Right ventricle myocardium superior (tissue), 1 donor: Measurements from ENCODE around the gene SNAP29. TPM values are rescaled to one million over a fixed set of nuclear protein-coding genes. Genes with fewer than 3 reads are reported as not detected.
"Not testable (repeated sequence)": the region's sequence is repeated elsewhere in the genome, so short reads cannot be mapped to it uniquely, and the experiment has no call there.

ENCODE experiments used
- ATAC-seq: fragments of 200-7000 bp; cut with Tn5 transposase; one replicate; pipeline ENCODE4 v1.9.1; 2020; ENCODE audit warnings: mild to moderate bottlenecking; ENCODE audit not compliant: poor library complexity
- DNase-seq: peaks from one replicate; pipeline ENCODE4 v3.0.0-alpha.2; 2020
- intact Hi-C: fragments of 100-400 bp; cut with DNase I; formaldehyde crosslinking; loops from one replicate; pipeline ENCODE4 v1.11.2; 2022
- total RNA-seq: library from RNA; stranded (reverse); fragmentation: NEBNext Ultra II Directional; extraction: Animal tissue kit (Norgen Biotek cat#: 25700); gene quantifications from one replicate; pipeline ENCODE4 v1.2.1, GENCODE V29; 2021
- donor health status: DM: no; HTN: yes; CAD: no; lungs with severe emphysema.

The SNAP29 gene
- total RNA-seq, 1 donor from 2014 or later: 22.3 TPM

DNA sequence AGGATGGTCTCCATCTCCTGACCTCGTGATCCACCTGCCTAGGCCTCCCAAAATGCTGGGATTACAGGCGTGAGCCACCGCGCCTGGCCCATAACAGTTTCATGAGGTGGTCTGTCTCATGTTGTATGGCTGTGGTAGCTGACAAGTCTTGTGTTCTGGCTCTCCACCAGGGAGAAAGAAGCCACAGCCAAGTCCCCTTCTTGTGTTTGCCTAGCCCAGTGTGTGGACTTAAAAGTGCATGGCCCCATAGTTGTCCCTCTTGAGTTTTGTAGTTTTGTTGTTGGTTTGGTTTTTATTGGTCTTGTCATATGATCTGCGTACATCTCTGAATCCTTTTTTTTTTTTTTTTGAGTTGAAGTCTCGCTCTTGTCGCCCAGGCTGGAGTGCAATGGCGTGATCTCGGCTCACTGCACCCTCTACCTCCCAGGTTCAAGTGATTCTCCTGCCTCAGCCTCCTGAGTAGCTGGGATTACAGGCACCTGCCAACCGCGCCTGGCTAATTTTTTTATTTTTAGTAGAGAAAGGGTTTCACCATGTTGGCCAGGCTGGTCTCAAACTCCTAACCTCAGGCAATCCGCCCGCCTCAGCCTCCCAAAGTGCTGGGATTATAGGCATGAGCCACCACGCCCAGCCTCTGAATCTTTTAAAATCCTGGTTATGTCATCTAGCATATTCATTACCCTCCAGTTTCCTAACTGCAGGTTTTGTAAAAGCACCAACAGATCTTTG is 80.8 kb downstream of the SNAP29 start:
- intact Hi-C loops, ATAC-seq, DNase-seq: not testable (repeated sequence)

DNA sequence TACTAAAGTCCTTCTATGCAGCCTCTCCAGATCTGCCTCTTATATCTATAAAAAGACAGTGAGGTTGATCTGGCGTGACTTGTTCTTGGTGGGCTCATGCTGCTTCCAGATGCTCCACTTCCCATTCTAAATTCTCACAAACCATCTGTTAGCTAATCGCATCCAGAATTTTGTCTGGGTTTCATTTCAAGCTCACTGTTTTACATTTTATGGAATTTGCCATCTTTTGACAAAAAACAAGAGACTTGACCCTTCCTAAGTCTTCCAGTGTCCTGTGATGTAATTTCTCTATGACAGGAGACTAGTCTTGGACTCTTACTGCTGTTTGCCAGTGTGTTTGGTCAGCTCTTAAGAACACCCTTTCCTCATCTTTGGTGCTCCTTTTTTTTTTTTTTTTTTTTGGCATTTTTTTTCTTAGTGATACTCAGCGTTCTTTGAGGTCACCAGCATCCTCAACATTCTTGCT is 81.4 kb downstream of the SNAP29 start:
- intact Hi-C loops: no loop called here
- no peak for DNase-seq
- ATAC-seq: no peak

Other genes starting within 250 kb of the SNAP29 start
- 0.08 TPM for gene SERPIND1, start 84.9 kb upstream of the SNAP29 start, total RNA-seq
- gene PI4KA, start 196 bp upstream of the SNAP29 start, total RNA-seq: 38.4 TPM
- 50.1 TPM for gene CRKL, start 58.4 kb downstream of the SNAP29 start, total RNA-seq
- 0.67 TPM for gene AIFM3, start 108.2 kb downstream of the SNAP29 start, total RNA-seq
- gene LZTR1, start 123.3 kb downstream of the SNAP29 start, total RNA-seq: 24.7 TPM
- gene THAP7, start 143.1 kb downstream of the SNAP29 start, total RNA-seq: 19.4 TPM
- gene P2RX6, start 156.2 kb downstream of the SNAP29 start, total RNA-seq: 3.9 TPM
- gene SLC7A4, start 173.6 kb downstream of the SNAP29 start, total RNA-seq: 0.16 TPM
- not detected for gene LRRC74B, start 186.9 kb downstream of the SNAP29 start, total RNA-seq